Astrocyte of the cerebellum (primary cell): ENCODE measurements around the gene CTBP1.

Experiments used
- DNase-seq: peaks from one replicate; pipeline ENCODE4 v3.0.0-alpha.2; 2011; ENCODE audit warnings: low read depth
- H3K4me3 ChIP-seq: 2 replicates; pipeline ENCODE4 v1.5.1; 2011; ENCODE audit warnings: mild to moderate bottlenecking, low read depth, low read length, moderate library complexity
- in situ Hi-C: cut with HindIII; loops from 2 replicates; pipeline ENCODE4 v1.10.0; 2017; ENCODE audit warnings: low sequenced_read_pairs
- TF ChIP-seq, protein P1 (sequence below): IDR thresholded peaks from 2 replicates; pipeline ENCODE4 v1.5.1; 2012; ENCODE audit warnings: low read length, low read depth, moderate library complexity, mild to moderate bottlenecking; ENCODE audit errors: missing control alignments

Gene CTBP1

DNA sequence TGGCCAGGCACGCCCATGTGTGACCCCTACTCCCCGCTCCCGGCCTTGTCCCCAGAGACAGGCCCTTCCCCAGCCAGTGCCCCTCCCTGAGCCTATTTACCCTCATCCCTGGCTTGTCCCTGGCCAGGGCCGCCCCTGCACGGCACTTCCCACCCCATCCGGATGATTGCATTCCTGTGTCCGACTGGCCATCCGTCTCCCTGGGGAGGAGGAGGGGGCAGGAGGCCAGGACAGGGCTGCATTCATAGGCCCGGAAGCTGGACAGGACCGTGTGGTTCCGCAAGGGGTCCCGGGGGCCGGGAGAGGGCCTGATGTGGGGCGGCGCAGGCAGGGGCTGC is 22.8 kb downstream of the CTBP1 start:
- no peak for DNase-seq
- H3K4me3 ChIP-seq, result no peak overlapping the region
- in situ Hi-C loops, result no loop called here
- TF ChIP-seq, protein P1, sequence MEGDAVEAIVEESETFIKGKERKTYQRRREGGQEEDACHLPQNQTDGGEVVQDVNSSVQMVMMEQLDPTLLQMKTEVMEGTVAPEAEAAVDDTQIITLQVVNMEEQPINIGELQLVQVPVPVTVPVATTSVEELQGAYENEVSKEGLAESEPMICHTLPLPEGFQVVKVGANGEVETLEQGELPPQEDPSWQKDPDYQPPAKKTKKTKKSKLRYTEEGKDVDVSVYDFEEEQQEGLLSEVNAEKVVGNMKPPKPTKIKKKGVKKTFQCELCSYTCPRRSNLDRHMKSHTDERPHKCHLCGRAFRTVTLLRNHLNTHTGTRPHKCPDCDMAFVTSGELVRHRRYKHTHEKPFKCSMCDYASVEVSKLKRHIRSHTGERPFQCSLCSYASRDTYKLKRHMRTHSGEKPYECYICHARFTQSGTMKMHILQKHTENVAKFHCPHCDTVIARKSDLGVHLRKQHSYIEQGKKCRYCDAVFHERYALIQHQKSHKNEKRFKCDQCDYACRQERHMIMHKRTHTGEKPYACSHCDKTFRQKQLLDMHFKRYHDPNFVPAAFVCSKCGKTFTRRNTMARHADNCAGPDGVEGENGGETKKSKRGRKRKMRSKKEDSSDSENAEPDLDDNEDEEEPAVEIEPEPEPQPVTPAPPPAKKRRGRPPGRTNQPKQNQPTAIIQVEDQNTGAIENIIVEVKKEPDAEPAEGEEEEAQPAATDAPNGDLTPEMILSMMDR, result no peak

DNA sequence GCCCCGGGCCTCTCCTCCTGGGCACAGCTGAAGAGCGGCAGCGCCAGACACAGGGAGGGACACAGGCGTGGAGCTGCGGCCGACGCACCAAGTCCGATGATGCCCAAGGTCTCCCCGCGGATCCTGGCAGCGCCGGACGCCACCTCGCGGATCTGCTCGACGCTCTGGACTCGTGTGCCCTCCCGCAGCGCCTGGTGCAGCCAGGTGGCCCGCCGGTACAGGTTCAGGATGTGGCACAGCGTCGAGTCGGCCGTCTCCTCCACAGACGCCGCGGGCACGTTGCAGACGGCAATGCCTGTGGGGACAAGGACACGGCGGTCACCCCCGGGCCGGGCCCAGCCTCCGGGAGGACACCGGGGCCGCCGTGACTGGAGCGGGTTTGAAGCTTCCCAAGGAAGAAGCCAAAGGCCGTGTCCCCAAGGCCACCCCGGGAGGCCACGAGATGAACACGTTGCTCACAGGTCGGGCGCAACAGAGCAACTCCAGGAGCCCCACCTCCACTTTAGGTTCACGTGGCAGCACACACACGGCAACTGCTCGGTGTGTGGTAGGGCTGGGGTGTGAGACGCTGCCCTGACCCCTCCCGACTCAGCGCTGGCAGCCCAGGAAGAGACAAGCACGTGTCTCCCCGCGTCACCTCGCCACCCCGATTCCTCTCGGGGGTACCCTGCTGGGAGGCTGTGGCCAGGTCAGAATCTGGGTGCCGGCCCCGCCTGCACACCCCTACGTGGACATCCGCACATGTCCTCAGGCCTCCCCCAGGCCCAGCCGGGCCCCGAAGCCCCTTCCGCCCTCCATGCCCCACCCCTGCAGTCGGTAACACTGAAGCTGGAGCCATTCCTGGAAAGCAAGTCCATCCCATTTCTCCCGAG is 23.4 kb downstream of the CTBP1 start:
- no peak for DNase-seq
- no peak overlapping the region for H3K4me3 ChIP-seq
- TF ChIP-seq, protein P1, result no peak
- in situ Hi-C loops, result no loop called here

DNA sequence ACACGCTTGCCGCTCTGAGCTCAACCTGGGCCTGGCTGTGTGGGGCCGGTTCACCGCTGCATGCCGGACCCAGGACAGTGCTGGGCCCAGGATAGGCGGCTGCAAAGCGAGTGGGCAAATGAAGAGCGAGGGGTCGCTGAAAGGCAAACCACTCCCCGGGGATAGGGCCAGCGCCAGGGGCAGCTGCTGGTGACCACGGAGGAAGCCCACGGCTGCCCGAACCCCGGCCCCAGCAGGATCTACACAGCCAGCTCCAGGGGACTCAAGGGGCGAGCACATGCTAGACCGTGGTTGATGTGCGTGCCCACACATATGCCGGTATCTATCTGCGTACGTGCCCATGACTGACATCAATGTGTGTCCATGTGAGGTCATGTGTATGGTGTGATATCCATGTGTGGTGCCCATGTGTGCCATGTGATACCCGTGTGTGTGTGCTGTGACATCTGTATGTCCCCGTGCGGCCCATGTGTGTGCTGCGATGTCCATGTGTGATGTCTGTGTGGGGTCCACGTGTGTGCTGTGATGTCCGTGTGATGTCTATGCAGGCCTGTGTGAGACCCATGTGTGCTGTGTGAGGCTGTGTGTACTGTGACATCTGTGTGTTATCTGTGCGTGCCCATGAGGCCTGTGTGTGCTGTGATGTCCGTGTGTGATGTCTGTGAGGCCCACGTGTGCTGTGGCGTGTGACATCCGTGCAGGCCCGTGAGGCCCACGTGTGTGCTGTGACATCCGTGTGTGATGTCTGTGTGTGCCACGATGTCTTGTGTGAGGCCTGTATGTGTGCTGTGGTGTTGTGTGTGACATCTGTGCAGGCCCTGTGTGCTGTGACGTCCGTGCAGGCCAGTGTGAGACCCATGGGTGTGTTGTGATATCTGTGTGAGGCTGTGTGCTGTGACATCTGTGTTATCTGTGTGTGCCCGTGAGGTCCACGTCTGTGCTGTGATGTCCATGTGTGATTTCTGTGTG is 24.8 kb downstream of the CTBP1 start:
- no peak for DNase-seq
- TF ChIP-seq, protein P1, result no peak
- H3K4me3 ChIP-seq, result no peak overlapping the region
- in situ Hi-C loops, result no loop called here

DNA sequence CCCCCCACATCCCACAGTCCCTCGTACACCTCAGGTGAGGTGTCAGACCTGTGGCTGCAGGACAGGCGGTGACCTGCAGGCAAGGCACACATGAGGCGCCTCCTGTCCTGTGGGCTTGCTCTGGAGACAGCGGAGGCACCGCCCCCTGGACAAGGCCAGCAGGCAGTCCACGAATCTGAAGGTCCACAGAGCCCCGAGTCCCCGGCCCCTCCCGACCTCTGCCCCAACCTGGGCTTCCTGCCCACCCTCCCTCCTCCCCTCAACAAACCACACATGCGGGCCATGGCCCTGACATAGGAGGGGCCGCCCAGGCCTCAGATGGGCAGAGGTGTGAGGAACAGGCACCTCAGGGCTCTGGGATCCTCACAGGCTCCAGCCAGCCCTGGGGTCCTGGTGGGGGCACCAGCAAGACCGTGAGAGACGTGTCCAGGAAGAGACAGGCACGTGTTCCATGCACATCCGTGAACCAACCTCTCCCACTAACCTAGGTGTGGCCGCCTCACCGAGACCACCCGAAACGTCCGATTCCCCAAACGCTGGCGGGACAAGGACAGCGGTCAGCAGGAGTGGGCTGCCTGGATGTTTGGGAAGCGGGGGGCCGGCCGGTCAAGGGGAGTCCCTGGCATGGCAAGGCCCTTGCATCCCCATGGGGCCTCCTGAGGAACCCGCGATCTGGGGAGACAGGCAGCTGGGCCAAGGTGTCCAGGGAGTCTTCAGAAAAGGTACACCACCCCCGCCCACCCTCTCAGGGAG is 25.8 kb downstream of the CTBP1 start:
- TF ChIP-seq, protein P1, result no peak
- in situ Hi-C loops, result no loop called here
- no peak overlapping the region for H3K4me3 ChIP-seq
- no peak for DNase-seq

DNA sequence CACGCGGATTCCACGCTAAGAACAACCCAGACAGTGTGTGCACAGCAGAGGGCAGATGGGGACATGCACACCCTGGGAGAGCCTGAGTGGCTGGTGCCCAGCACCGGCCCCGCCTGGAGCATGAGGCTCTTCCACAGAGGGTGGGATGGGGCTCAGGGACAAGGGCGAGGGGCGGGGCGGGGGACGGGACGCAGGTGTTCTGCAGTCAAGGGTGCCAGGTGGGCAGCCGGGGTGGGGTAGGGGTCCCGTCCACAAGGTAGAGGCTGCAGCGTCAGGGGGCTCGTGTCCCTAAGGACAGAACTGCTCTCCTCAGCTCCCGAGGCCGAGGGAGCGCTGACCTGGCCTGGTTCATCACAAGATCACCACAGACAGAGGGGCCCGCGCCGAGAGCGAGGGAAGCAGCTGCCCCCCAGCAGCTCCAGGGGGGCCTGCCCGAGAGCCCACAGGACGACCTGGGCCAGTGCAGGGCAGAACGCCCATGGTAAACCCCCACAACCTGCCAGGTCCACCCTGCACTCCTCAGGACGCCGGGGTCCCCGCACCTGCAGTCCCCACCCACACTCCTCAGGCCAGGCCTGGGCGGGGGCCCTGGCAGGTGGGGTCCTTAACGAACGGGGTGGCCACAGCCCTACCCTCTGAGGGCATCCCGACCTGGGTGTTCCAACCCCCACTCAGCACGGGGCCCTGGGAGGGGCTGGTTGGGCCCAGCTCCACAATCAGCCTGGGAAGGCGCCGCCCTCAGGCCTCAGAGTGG is 26.7 kb downstream of the CTBP1 start:
- no peak for DNase-seq
- TF ChIP-seq, protein P1, result no peak
- H3K4me3 ChIP-seq, result no peak overlapping the region
- in situ Hi-C loops, result no loop called here
